Loucy (cell line): Measurements from ENCODE around the gene MYO1H.

ENCODE experiments used
- H2AFZ ChIP-seq: fragments of 200-600 bp; sonication (generic); 2 replicates; pipeline ENCODE4 v1.6.0; 2016; ENCODE audit warnings: antibody characterized with exemption, mild to moderate bottlenecking, low read length, moderate library complexity
- H3F3A ChIP-seq: fragments of 200-600 bp; 2 replicates; pipeline ENCODE4 v1.6.0; 2016; ENCODE audit warnings: antibody characterized with exemption, low read depth, mild to moderate bottlenecking
- H3K27me3 ChIP-seq: fragments of 200-600 bp; sonication (generic); 2 replicates; pipeline ENCODE4 v1.6.1; 2014; ENCODE audit warnings: low read length, mild to moderate bottlenecking; ENCODE audit not compliant: insufficient read depth, poor library complexity, severe bottlenecking
- H3K36me3 ChIP-seq: fragments of 200-600 bp; sonication (generic); 2 replicates; pipeline ENCODE4 v1.6.1; 2016; ENCODE audit warnings: low read length; ENCODE audit not compliant: insufficient read depth
- H3K4me1 ChIP-seq: fragments of 200-600 bp; sonication (generic); 2 replicates; pipeline ENCODE4 v1.5.1; 2014; ENCODE audit warnings: low read length, mild to moderate bottlenecking; ENCODE audit not compliant: insufficient read depth, poor library complexity, severe bottlenecking
- H3K4me2 ChIP-seq: fragments of 200-600 bp; sonication (generic); 2 replicates; pipeline ENCODE4 v1.6.0; 2014; ENCODE audit warnings: antibody characterized with exemption, low read length, low read depth, mild to moderate bottlenecking; ENCODE audit not compliant: poor library complexity, severe bottlenecking
- H3K4me3 ChIP-seq: fragments of 200-600 bp; sonication (generic); 2 replicates; pipeline ENCODE4 v1.5.1; 2014; ENCODE audit warnings: low read length, mild to moderate bottlenecking, mixed read lengths; ENCODE audit not compliant: poor library complexity, severe bottlenecking
- H3K79me2 ChIP-seq: fragments of 200-600 bp; sonication (generic); 2 replicates; pipeline ENCODE4 v1.6.1; 2014; ENCODE audit warnings: low read length; ENCODE audit not compliant: insufficient read depth
- H3K9ac ChIP-seq: fragments of 200-600 bp; sonication (generic); 2 replicates; pipeline ENCODE4 v1.6.0; 2014; ENCODE audit warnings: mild to moderate bottlenecking, low read depth, low read length, moderate library complexity; ENCODE audit not compliant: poor library complexity, severe bottlenecking
- H3K9me2 ChIP-seq: fragments of 200-600 bp; sonication (generic); replicated peaks from 2 replicates; pipeline ENCODE4 v1.6.1; 2016; ENCODE audit warnings: low read depth, low read length, mixed read lengths
- H3K9me3 ChIP-seq: fragments of 200-600 bp; sonication (generic); 2 replicates; pipeline ENCODE4 v1.6.1; 2014; ENCODE audit warnings: mild to moderate bottlenecking, antibody characterized with exemption, low read length, low read depth; ENCODE audit not compliant: insufficient read depth
- H4K20me1 ChIP-seq: fragments of 200-600 bp; sonication (generic); 2 replicates; pipeline ENCODE4 v1.6.0; 2014; ENCODE audit warnings: antibody characterized with exemption, low read length, mild to moderate bottlenecking; ENCODE audit not compliant: insufficient read depth, poor library complexity, severe bottlenecking
- EZH2phosphoT487 ChIP-seq: fragments of 200-600 bp; IDR thresholded peaks from 2 replicates; pipeline ENCODE4 v1.6.1; 2018; ENCODE audit warnings: antibody characterized with exemption, mild to moderate bottlenecking, moderate library complexity, borderline replicate concordance
- TF ChIP-seq, protein P1 (sequence below): fragments of 200-600 bp; sonication (generic); conservative IDR thresholded peaks from 2 replicates; pipeline ENCODE4 v1.5.1; 2014; ENCODE audit warnings: mild to moderate bottlenecking, antibody characterized with exemption, low read length

The MYO1H gene

DNA sequence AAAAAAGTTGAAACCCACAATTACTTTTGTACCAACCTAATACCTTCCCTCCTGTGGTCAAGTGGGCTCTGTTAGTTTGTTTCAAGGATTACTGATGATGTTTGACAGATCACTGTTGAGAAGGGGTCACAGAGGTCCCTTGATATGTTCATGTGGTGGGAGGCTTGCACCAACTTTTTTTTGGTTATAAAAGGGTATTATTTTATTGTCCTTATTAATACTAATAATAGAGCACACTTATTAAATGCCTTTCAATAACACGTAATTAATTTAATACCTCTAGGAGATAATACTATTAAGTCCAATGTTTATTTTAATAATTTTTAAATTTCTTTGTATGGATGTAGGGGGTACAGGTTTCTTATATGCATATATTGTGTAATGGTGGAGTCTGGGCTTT lies 134.2 kb downstream of the MYO1H start:
- Histone ChIP-seq H3K9me3 (no peaks in the 10 kb centered on the region), H2AFZ (no peak overlapping the region), H3K9me2 (no peaks in the 10 kb centered on the region), H3F3A (no peaks in the 10 kb centered on the region; the same call in 1 of the 2 replicates), H3K36me3 (peaks cover 15% of the 10 kb centered on the region; the same call in 1 of the 2 replicates), H3K4me1 (peaks cover 12% of the 10 kb centered on the region), H3K4me3 (no peak overlapping the region), H4K20me1 (no peaks in the 10 kb centered on the region), H3K9ac (no peak overlapping the region), H3K27me3 (no peaks in the 10 kb centered on the region), H3K4me2 (no peak overlapping the region), H3K79me2 (peaks cover 23% of the 10 kb centered on the region)
- TF ChIP-seq, protein P1, sequence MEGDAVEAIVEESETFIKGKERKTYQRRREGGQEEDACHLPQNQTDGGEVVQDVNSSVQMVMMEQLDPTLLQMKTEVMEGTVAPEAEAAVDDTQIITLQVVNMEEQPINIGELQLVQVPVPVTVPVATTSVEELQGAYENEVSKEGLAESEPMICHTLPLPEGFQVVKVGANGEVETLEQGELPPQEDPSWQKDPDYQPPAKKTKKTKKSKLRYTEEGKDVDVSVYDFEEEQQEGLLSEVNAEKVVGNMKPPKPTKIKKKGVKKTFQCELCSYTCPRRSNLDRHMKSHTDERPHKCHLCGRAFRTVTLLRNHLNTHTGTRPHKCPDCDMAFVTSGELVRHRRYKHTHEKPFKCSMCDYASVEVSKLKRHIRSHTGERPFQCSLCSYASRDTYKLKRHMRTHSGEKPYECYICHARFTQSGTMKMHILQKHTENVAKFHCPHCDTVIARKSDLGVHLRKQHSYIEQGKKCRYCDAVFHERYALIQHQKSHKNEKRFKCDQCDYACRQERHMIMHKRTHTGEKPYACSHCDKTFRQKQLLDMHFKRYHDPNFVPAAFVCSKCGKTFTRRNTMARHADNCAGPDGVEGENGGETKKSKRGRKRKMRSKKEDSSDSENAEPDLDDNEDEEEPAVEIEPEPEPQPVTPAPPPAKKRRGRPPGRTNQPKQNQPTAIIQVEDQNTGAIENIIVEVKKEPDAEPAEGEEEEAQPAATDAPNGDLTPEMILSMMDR: no peak
- no peak for TF ChIP-seq EZH2phosphoT487

DNA sequence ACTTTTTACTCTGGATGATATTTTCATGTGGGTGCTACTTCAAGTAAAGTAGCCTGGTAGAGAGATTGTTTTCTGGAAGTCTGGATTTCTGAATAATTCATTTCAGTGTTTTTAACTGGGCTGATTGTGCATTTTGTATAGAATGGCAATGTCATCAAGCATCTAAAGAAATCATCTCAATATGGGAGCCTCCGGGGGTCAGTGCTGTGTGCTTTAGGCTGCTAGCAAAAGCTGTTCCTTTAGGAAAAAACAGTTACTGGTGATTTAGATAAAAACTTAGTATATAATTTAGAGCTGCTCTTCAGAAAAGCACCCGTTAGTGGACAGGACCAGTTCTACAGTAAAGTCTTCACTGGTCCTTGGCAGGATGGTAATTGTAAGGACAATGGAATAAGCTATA lies 134.8 kb downstream of the MYO1H start:
- Histone ChIP-seq H3K9me3 (no peaks in the 10 kb centered on the region), H3K4me1 (peaks cover 12% of the 10 kb centered on the region), H3K4me3 (no peak overlapping the region), H4K20me1 (no peaks in the 10 kb centered on the region), H2AFZ (no peak overlapping the region), H3K27me3 (no peaks in the 10 kb centered on the region), H3K79me2 (peaks cover 20% of the 10 kb centered on the region), H3K9ac (no peak overlapping the region), H3K36me3 (peaks cover 17% of the 10 kb centered on the region; the same call in 1 of the 2 replicates), H3K4me2 (no peak overlapping the region), H3K9me2 (no peaks in the 10 kb centered on the region), H3F3A (no peaks in the 10 kb centered on the region; the same call in 1 of the 2 replicates)
- TF ChIP-seq, protein P1: no peak
- no peak for TF ChIP-seq EZH2phosphoT487

DNA sequence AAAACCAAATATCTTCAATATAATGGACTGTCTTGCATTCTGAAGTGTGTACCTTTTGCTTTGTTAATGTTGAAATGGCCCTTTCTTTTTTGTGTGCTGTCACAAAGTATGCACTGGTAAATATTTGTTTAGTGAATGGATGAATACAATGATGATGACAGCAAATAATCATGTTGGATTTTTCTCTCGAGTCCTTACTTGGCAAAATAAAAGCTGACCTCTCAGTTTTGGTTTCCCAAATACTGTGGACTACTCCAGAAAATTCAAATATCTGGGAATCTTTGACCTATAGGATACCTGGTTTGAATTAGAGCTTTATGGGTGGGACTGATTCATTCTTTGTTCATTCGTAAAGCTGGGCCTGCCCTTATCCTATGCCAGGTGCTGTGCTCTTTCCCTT lies 135.2 kb downstream of the MYO1H start:
- Histone ChIP-seq H3K36me3 (peaks cover 20% of the 10 kb centered on the region; the same call in 1 of the 2 replicates), H3F3A (no peaks in the 10 kb centered on the region; the same call in 1 of the 2 replicates), H3K9me2 (no peaks in the 10 kb centered on the region), H3K27me3 (no peaks in the 10 kb centered on the region), H3K9ac (no peak overlapping the region), H4K20me1 (no peaks in the 10 kb centered on the region), H3K4me1 (peaks cover 12% of the 10 kb centered on the region), H3K4me3 (no peak overlapping the region), H2AFZ (no peak overlapping the region), H3K4me2 (no peak overlapping the region), H3K79me2 (peaks cover 16% of the 10 kb centered on the region), H3K9me3 (no peaks in the 10 kb centered on the region)
- no peak for TF ChIP-seq EZH2phosphoT487
- TF ChIP-seq, protein P1: no peak
